Chondrocyte (in vitro differentiated cells): ENCODE data around the gene PDXK. TPM values are rescaled to one million over a fixed set of nuclear protein-coding genes. Genes with fewer than 3 reads are reported as not detected.
"Not testable (repeated sequence)": the region's sequence is repeated elsewhere in the genome, so short reads cannot be mapped to it uniquely, and the experiment has no call there.

ENCODE experiments used
- DNase-seq: peaks from one replicate; pipeline ENCODE4 v3.0.0; 2021; ENCODE audit warnings: mixed read lengths, low spot score
- H3K27ac Mint-ChIP-seq: one replicate; pipeline ENCODE4 v1.8.0; 2021; ENCODE audit warnings: mild to moderate bottlenecking, moderate library complexity, mixed read lengths; ENCODE audit not compliant: unreplicated experiment
- H3K27me3 Mint-ChIP-seq: 2 replicates; pipeline ENCODE4 v1.8.0; 2021; ENCODE audit warnings: low read depth, mixed read lengths
- H3K36me3 Mint-ChIP-seq: 2 replicates; pipeline ENCODE4 v1.8.0; 2021; ENCODE audit warnings: low read depth, mixed read lengths
- H3K4me1 Mint-ChIP-seq: 2 replicates; pipeline ENCODE4 v1.8.0; 2021; ENCODE audit warnings: low read depth, mild to moderate bottlenecking, mixed read lengths
- H3K4me3 Mint-ChIP-seq: one replicate; pipeline ENCODE4 v1.8.0; 2021; ENCODE audit warnings: mild to moderate bottlenecking, moderate library complexity, mixed read lengths; ENCODE audit not compliant: unreplicated experiment
- H3K9me3 Mint-ChIP-seq: 2 replicates; pipeline ENCODE4 v1.8.0; 2021; ENCODE audit warnings: low read depth, mixed read lengths
- CTCF ChIP-seq: fragments of 200-600 bp; sonication (generic); IDR thresholded peaks from 2 replicates; pipeline ENCODE4 v1.5.0; 2021; ENCODE audit warnings: antibody characterized with exemption, mild to moderate bottlenecking, moderate library complexity
- total RNA-seq: library from RNA; stranded (reverse); gene quantifications from 3 replicates; pipeline ENCODE4 v1.2.1, GENCODE V29; 2021

PDXK gene
- total RNA-seq, 1 donor from 2014 or later, result 213 TPM

DNA sequence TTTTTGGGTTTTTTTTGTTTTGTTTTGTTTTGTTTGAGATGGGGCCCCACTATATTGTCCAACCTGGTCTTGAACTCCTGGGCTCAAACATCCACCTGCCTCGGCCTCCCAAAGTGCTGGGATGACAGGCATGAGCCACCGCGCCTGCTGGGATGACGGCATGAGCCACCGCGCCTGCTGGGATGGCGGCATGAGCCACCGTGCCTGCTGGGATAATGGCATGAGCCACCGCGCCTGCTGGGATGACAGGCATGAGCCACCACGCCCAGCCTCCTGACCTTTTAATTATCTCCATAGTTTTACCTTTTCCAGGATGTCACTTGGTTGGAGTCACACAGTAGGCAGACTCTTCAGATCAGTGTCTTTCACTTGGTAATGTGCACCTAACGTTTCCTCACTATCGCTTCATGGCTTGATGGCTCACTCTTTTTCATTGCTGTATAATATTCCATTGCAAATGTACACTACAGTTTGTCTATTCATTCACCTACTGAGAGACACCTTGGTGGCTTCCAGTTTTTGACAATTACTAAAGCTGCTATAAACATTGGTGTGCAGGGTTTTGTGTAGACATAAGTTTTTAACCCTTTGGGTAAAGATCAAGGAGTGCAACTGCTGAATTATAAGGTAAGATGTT lies 10.1 kb upstream of the PDXK start:
- H3K27ac Mint-ChIP-seq, result no peak overlapping the region
- no peaks in the 10 kb centered on the region for H3K36me3 Mint-ChIP-seq
- H3K27me3 Mint-ChIP-seq, result no peaks in the 10 kb centered on the region
- TF ChIP-seq CTCF, result no peak
- peaks cover 32% of the 10 kb centered on the region for H3K4me1 Mint-ChIP-seq
- H3K4me3 Mint-ChIP-seq, result no peak overlapping the region
- DNase-seq, result no peak
- no peaks in the 10 kb centered on the region for H3K9me3 Mint-ChIP-seq

DNA sequence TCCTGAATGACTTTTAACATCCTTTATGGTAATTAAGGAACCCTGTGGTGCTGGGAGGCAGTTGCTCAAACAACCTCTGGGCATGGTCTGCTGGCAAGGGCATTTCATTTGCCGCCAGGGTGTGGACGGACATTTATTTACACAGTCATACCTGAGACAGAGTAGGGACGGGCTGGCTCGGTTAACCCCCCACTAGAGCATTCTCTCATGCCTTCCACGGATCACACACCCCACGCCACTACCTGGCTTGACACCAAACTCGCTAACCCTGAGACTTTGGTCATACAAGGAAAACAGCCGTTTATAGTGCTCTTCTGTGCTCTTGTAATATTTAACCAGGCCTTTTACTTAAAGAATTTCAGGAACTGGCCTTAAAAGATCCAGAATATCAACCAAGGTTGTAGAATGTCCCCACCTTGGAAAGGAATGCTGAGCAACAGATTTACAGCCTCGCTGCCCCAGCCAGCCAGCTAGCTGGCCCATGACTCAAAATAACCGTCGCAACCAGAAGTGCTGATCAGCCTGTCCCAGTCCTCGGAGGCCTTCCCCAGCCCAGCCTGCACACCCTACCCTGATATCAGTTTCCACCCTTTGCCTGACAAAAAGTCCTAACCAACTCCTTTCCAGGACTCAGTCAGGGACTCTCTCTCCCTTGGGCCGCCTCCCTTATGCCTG lies 6.5 kb upstream of the PDXK start:
- no peaks in the 10 kb centered on the region for H3K27me3 Mint-ChIP-seq
- peak overlapping the region; percentile 95 for H3K27ac Mint-ChIP-seq
- no peak for DNase-seq
- H3K4me3 Mint-ChIP-seq, result peak overlapping the region; percentile 40
- H3K36me3 Mint-ChIP-seq, result no peaks in the 10 kb centered on the region
- H3K9me3 Mint-ChIP-seq, result no peaks in the 10 kb centered on the region
- peaks cover 32% of the 10 kb centered on the region for H3K4me1 Mint-ChIP-seq
- peak; percentile 15 for TF ChIP-seq CTCF

DNA sequence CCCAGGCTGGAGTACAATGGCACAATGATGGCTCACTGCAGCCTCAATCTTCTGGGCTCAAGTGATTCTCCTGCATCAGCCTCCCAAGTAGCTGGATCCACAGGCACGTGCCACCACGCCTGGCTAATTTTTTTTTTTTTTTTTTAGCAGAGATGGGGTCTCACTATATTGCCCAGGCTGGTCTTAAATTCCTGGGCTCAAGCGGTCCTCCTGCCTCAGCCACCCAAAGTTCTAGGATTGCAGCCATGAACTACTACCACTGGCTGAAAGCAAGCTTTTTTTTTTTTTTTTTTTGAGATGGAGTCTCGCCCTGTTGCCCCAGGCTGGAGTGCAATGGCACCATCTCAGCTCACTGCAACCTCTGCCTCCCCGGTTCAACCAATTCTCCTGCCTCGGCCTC lies 5.8 kb upstream of the PDXK start:
- Mint-ChIP-seq H3K27ac (peak overlapping the region; percentile 95), H3K4me1 (peaks cover 35% of the 10 kb centered on the region)
- H3K27me3 Mint-ChIP-seq, H3K36me3 Mint-ChIP-seq, DNase-seq, H3K4me3 Mint-ChIP-seq, H3K9me3 Mint-ChIP-seq: not testable (repeated sequence)

DNA sequence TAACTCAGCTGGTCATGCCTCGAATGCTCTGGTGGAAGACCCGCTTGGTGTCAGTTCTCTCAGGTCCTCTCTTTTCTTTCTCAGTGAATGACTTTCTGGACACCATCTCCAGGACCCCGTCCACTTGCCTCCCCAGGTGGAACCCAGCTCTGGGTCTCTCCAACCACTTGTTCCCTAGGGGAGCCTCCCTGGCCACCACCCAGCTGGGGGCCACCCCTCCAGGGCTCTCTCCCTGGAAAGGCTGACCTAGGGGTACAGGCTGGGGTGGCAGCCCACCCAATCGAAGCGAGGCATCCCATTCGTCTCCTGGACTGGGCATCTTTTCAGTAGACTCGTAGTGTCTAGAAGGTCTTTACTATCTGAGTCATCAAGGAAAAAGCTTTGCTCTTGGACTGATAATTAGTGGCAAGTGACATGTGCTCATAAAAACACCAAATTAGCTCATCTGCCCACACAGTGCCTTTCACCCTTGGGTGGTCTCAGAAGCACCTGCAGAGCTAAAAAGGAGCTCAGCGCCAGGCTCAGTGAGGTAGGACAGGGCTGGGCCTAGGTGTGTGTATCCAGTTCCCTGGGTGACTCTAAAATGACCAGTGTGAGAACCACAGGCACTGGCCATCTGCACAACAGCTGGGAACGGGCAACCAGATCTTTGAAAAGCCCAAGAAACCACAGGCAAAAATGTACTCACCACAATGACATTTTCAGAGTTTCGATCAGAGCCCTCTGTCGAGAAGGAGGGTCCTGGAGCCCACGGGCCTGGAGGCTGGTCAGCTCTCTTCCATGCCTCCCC lies 2.4 kb upstream of the PDXK start:
- no peaks in the 10 kb centered on the region for H3K36me3 Mint-ChIP-seq
- TF ChIP-seq CTCF, result no peak
- H3K4me3 Mint-ChIP-seq, result no peak overlapping the region
- no peak overlapping the region for H3K27ac Mint-ChIP-seq
- H3K4me1 Mint-ChIP-seq, result peaks cover 38% of the 10 kb centered on the region
- no peaks in the 10 kb centered on the region for H3K9me3 Mint-ChIP-seq
- DNase-seq, result no peak
- no peaks in the 10 kb centered on the region for H3K27me3 Mint-ChIP-seq

DNA sequence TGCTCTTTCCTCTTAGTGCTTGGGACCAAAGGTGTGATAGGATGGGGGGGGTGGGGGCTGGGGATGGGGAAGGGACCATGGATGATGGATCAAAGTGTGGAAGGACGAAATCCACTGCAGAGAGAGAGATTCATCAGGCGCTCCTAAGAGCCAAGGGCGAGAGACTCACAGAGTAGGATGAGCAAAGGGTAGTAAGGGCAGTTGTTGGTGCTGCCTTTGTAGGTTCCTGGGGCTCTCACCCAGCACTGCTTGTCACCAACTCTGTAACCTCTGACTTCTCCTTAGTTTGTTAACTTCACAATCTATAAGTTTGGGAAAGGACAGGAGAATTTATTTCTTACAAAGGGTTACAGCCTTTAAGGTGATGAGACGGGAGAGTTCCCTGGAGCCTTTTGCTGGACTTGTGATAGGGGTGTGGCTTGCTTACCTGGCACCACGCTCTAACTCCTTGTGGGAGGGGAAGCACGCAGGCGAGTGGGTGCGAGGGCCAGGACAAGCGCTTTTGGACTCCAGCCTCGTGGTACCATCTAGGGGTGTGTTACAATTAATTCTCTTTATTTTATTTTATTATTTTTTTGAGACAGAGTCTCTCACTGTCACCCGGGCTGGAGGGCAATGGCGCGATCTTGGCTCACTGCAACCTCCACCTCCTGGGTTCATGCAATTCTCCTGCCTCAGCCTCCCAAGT lies 1.6 kb upstream of the PDXK start:
- H3K36me3 Mint-ChIP-seq, result no peaks in the 10 kb centered on the region
- no peak for DNase-seq
- H3K27ac Mint-ChIP-seq, result no peak overlapping the region
- H3K4me3 Mint-ChIP-seq, result no peak overlapping the region
- no peaks in the 10 kb centered on the region for H3K9me3 Mint-ChIP-seq
- no peaks in the 10 kb centered on the region for H3K27me3 Mint-ChIP-seq
- no peak for TF ChIP-seq CTCF
- peaks cover 38% of the 10 kb centered on the region for H3K4me1 Mint-ChIP-seq
